Hepatocyte (in vitro differentiated cells): Measurements from ENCODE around the gene TENM4.

ENCODE experiments used
- CTCF ChIP-seq: fragments of 200-600 bp; sonication (generic); IDR thresholded peaks from 2 replicates; pipeline ENCODE4 v1.5.1; 2016; ENCODE audit warnings: antibody characterized with exemption, mild to moderate bottlenecking; ENCODE audit not compliant: poor library complexity
- EZH2 ChIP-seq: fragments of 200-600 bp; sonication (generic); IDR thresholded peaks from 2 replicates; pipeline ENCODE4 v1.6.1; 2016; ENCODE audit warnings: antibody characterized with exemption, mild to moderate bottlenecking, borderline replicate concordance
- EZH2phosphoT487 ChIP-seq: fragments of 200-600 bp; sonication (generic); IDR thresholded peaks from one replicate; pipeline ENCODE4 v1.6.1; 2018; ENCODE audit warnings: antibody characterized with exemption, mild to moderate bottlenecking, low read depth, moderate library complexity; ENCODE audit not compliant: unreplicated experiment, severe bottlenecking

DNA sequence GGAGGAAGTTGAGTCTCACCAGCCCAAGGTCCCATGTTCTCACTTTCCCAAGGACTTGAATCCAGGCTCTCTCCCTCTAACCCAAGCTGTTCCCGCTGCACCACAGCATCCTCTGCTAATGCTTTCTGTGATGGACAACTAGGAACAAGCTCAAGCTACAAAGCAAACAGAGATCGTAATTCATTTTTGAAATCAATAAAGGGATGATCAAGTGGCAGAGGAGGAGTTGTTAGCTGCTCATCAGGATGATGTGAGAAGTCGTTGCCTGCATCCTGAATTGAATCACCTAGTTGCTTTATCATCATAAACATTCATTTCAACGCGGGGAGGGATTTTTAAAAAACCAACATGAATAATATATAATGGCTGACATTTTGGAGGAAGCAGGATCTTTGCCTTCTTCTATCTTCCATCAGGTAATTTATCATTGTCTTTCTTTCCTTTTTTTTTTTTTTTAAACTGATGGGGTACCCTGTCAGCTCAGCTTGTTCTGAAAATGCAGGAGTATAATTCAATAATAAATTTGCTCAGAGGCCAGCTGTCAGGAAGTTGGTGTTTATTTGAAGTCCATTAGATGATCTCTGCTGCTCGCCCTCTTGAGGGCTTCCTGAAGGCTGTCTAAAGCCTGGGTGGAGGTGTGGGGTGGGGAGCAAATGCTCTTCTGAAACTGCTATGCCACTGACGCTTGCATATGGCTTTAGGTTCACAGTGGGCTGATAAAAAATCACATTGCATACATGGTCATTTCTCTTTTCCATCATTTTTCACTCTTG is 691.7 kb downstream of the TENM4 start:
- TF ChIP-seq CTCF = no peak
- TF ChIP-seq EZH2 = no peak
- TF ChIP-seq EZH2phosphoT487 = no peak
